Neural cell (in vitro differentiated cells): ENCODE results near the gene ACSM6. TPM values are rescaled to one million over a fixed set of nuclear protein-coding genes. Genes with fewer than 3 reads are reported as not detected.

Experiments used
- H2AFZ ChIP-seq: fragments of 200-600, 300-800 bp; sonication (generic), shearing (Covaris generic); 2 replicates; pipeline ENCODE4 v1.6.0; 2014; ENCODE audit warnings: low read depth, mild to moderate bottlenecking, antibody characterized with exemption, low read length, moderate library complexity
- H3F3A ChIP-seq: fragments of 200-600 bp; shearing (Covaris generic); 2 replicates; pipeline ENCODE4 v1.6.1; 2016; ENCODE audit warnings: mild to moderate bottlenecking, moderate library complexity, mixed read lengths, antibody characterized with exemption, low read length; ENCODE audit not compliant: insufficient read depth, poor library complexity, severe bottlenecking
- H3K27ac ChIP-seq: fragments of 200-600, 300-800 bp; sonication (generic), shearing (Covaris generic); 2 replicates; pipeline ENCODE4 v1.5.1; 2014; ENCODE audit warnings: mild to moderate bottlenecking, low read length, moderate library complexity
- H3K27me3 ChIP-seq: fragments of 300-800, 200-600 bp; sonication (generic), shearing (Covaris generic); 2 replicates; pipeline ENCODE4 v1.6.0; 2014; ENCODE audit warnings: mild to moderate bottlenecking, low read depth, low read length, moderate library complexity; ENCODE audit not compliant: insufficient read depth
- H3K36me3 ChIP-seq: fragments of 300-800, 200-600 bp; sonication (generic), shearing (Covaris generic); 2 replicates; pipeline ENCODE4 v1.5.1; 2014; ENCODE audit warnings: mild to moderate bottlenecking, antibody characterized with exemption, low read length, moderate library complexity; ENCODE audit not compliant: insufficient read depth
- H3K4me2 ChIP-seq: fragments of 300-800, 200-600 bp; sonication (generic), shearing (Covaris generic); 2 replicates; pipeline ENCODE4 v1.6.0; 2014; ENCODE audit warnings: mild to moderate bottlenecking, low read length
- H3K4me3 ChIP-seq: fragments of 300-800, 200-600 bp; sonication (generic), shearing (Covaris generic); 2 replicates; pipeline ENCODE4 v1.5.1; 2014; ENCODE audit warnings: mild to moderate bottlenecking, low read length, moderate library complexity
- H3K79me2 ChIP-seq: fragments of 200-600 bp; shearing (Covaris generic); replicated peaks from 2 replicates; pipeline ENCODE4 v1.6.0; 2014; ENCODE audit warnings: mild to moderate bottlenecking, low read length, moderate library complexity; ENCODE audit not compliant: insufficient read depth
- H3K9ac ChIP-seq: fragments of 300-800, 200-600 bp; sonication (generic), shearing (Covaris generic); 2 replicates; pipeline ENCODE4 v1.6.1; 2016; ENCODE audit warnings: mild to moderate bottlenecking, low read length, mixed read lengths
- H3K9me2 ChIP-seq: fragments of 200-600 bp; shearing (Covaris generic); 2 replicates; pipeline ENCODE4 v1.6.1; 2016; ENCODE audit warnings: mild to moderate bottlenecking, low read length, mixed read lengths; ENCODE audit not compliant: insufficient read depth
- H3K9me3 ChIP-seq: fragments of 200-600, 300-800 bp; sonication (generic), shearing (Covaris generic); 2 replicates; pipeline ENCODE4 v1.6.1; 2016; ENCODE audit warnings: mild to moderate bottlenecking, mixed run types, low read length, moderate library complexity, mixed read lengths
- H4K20me1 ChIP-seq: fragments of 200-600 bp; shearing (Covaris generic); 2 replicates; pipeline ENCODE4 v1.6.1; 2016; ENCODE audit warnings: mild to moderate bottlenecking, mixed run types; ENCODE audit not compliant: insufficient read depth
- EP300 ChIP-seq: fragments of 450-650 bp; conservative IDR thresholded peaks from 2 replicates; pipeline ENCODE4 v1.6.1; 2014; ENCODE audit warnings: antibody characterized with exemption, mild to moderate bottlenecking, moderate library complexity; ENCODE audit not compliant: poor library complexity, severe bottlenecking
- EZH2 ChIP-seq: fragments of 200-600, 300-800 bp; shearing (Covaris generic), sonication (generic); IDR thresholded peaks from 2 replicates; pipeline ENCODE4 v1.6.1; 2014; ENCODE audit warnings: antibody characterized with exemption, low read length, borderline replicate concordance, mild to moderate bottlenecking; ENCODE audit not compliant: insufficient read depth, poor library complexity, severe bottlenecking
- MXI1 ChIP-seq: fragments of 450-650 bp; conservative IDR thresholded peaks from 2 replicates; pipeline ENCODE4 v1.6.1; 2014; ENCODE audit warnings: antibody characterized with exemption, mild to moderate bottlenecking; ENCODE audit not compliant: poor library complexity, severe bottlenecking
- POLR2AphosphoS5 ChIP-seq: IDR thresholded peaks from 2 replicates; pipeline ENCODE4 v1.6.1; 2012
- RAD21 ChIP-seq: fragments of 450-650 bp; conservative IDR thresholded peaks from 2 replicates; pipeline ENCODE4 v1.6.1; 2014; ENCODE audit warnings: antibody characterized with exemption, mild to moderate bottlenecking, moderate library complexity
- SMC3 ChIP-seq: fragments of 450-650 bp; conservative IDR thresholded peaks from 2 replicates; pipeline ENCODE4 v1.6.1; 2014; ENCODE audit warnings: antibody characterized with exemption, mild to moderate bottlenecking, moderate library complexity; ENCODE audit not compliant: poor library complexity
- TAF1 ChIP-seq: IDR thresholded peaks from 2 replicates; pipeline ENCODE4 v1.6.1; 2012; ENCODE audit warnings: low read depth
- polyA plus RNA-seq: library from polyadenylated mRNA; depleted of rRNA; stranded (reverse); fragments of >200 nt; gene quantifications from 2 replicates; pipeline ENCODE4 v1.2.3, GENCODE V29; 2014
- TF ChIP-seq, protein P1 (sequence below): fragments of 450-650 bp; IDR thresholded peaks from 2 replicates; pipeline ENCODE4 v1.5.1; 2014; ENCODE audit warnings: antibody characterized with exemption, mild to moderate bottlenecking, moderate library complexity; ENCODE audit not compliant: poor library complexity, severe bottlenecking
- TF ChIP-seq, protein P2 (sequence below): IDR thresholded peaks from 2 replicates; pipeline ENCODE4 v1.6.1; 2012; ENCODE audit warnings: borderline replicate concordance

The ACSM6 gene
- polyA plus RNA-seq, 1 donor from 2014 or later: not detected

DNA sequence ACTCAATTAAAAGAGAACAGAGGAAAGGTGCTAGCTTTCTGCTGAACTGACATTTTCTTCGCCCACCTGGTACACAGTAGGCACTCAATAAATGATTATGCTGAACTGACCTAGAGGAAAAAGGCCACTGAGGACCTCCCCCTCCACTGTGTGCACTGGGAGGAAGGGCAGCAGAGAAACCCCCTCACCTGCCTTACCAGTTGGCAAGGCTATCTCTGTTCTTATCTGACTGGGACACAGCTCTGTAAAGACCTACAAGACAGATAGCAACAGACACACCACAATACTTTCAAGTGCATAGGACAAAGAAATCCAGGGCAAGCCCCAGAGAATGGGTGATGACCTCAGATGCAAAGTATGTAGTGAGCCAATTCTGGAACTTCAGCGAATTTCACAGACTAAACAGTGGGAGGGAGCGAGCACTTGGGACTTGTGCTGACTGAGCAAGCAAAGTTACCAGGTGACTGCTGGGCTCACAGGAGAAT, 66.4 kb downstream of the ACSM6 start:
- H4K20me1 ChIP-seq: no peaks in the 10 kb centered on the region
- H3K4me2 ChIP-seq: no peak overlapping the region
- no peak overlapping the region for H3K4me3 ChIP-seq
- H3K27me3 ChIP-seq: no peaks in the 10 kb centered on the region
- H3K27ac ChIP-seq: no peak overlapping the region
- no peaks in the 10 kb centered on the region for H3K9me3 ChIP-seq
- no peaks in the 10 kb centered on the region for H3K79me2 ChIP-seq
- H3K9me2 ChIP-seq: no peaks in the 10 kb centered on the region
- no peaks in the 10 kb centered on the region for H3F3A ChIP-seq
- no peaks in the 10 kb centered on the region for H3K36me3 ChIP-seq
- TF ChIP-seq, protein P1, sequence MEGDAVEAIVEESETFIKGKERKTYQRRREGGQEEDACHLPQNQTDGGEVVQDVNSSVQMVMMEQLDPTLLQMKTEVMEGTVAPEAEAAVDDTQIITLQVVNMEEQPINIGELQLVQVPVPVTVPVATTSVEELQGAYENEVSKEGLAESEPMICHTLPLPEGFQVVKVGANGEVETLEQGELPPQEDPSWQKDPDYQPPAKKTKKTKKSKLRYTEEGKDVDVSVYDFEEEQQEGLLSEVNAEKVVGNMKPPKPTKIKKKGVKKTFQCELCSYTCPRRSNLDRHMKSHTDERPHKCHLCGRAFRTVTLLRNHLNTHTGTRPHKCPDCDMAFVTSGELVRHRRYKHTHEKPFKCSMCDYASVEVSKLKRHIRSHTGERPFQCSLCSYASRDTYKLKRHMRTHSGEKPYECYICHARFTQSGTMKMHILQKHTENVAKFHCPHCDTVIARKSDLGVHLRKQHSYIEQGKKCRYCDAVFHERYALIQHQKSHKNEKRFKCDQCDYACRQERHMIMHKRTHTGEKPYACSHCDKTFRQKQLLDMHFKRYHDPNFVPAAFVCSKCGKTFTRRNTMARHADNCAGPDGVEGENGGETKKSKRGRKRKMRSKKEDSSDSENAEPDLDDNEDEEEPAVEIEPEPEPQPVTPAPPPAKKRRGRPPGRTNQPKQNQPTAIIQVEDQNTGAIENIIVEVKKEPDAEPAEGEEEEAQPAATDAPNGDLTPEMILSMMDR: no peak
- TF ChIP-seq, protein P2, sequence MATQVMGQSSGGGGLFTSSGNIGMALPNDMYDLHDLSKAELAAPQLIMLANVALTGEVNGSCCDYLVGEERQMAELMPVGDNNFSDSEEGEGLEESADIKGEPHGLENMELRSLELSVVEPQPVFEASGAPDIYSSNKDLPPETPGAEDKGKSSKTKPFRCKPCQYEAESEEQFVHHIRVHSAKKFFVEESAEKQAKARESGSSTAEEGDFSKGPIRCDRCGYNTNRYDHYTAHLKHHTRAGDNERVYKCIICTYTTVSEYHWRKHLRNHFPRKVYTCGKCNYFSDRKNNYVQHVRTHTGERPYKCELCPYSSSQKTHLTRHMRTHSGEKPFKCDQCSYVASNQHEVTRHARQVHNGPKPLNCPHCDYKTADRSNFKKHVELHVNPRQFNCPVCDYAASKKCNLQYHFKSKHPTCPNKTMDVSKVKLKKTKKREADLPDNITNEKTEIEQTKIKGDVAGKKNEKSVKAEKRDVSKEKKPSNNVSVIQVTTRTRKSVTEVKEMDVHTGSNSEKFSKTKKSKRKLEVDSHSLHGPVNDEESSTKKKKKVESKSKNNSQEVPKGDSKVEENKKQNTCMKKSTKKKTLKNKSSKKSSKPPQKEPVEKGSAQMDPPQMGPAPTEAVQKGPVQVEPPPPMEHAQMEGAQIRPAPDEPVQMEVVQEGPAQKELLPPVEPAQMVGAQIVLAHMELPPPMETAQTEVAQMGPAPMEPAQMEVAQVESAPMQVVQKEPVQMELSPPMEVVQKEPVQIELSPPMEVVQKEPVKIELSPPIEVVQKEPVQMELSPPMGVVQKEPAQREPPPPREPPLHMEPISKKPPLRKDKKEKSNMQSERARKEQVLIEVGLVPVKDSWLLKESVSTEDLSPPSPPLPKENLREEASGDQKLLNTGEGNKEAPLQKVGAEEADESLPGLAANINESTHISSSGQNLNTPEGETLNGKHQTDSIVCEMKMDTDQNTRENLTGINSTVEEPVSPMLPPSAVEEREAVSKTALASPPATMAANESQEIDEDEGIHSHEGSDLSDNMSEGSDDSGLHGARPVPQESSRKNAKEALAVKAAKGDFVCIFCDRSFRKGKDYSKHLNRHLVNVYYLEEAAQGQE: no peak
- TF ChIP-seq SMC3 (no peak), RAD21 (no peak), MXI1 (no peak), EP300 (no peak), POLR2AphosphoS5 (no peak)
- no peak overlapping the region for H2AFZ ChIP-seq
- H3K9ac ChIP-seq: no peak overlapping the region

DNA sequence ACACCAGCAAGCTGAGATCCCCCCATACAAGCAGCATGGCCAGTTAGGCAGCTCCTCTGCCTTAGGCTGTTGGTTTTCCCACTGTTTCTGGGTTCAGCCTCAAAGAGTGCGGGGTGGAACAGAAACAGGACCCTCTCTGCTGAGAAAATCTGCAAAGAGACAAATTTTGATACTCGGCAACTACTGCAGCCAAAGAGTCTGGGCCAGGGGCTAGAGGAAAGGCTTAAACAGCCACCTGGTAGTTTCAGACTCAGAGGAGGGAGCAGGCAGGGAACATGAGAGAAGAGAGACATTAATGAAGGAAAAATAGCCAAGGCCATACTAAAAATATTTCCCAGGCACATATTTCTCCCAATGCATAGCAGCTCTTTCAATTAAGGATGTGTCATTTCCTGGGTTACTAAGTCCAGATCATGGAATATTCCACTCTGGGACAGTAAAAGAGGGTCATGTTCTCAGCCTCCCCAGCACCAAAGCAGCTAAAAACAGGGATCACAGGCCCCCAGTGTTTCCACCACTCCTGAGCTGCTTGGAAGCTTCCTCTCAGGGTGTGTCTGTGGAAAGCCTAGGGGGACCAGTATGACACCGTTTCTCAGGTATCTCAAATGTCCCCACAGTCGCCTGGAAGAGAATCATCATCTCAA, 67.0 kb downstream of the ACSM6 start:
- Histone ChIP-seq H3K27me3 (no peaks in the 10 kb centered on the region), H3K36me3 (no peaks in the 10 kb centered on the region)
- TF ChIP-seq POLR2AphosphoS5: no peak
- TF ChIP-seq EP300: no peak
- no peak for TF ChIP-seq MXI1
- no peak for TF ChIP-seq EZH2
- no peak for TF ChIP-seq RAD21
- TF ChIP-seq, protein P2: no peak
- TF ChIP-seq SMC3: no peak
- TF ChIP-seq, protein P1: no peak
- TF ChIP-seq TAF1: no peak

More for the DNA sequence above, 67.0 kb downstream of the ACSM6 start:
- no peaks in the 10 kb centered on the region for H3F3A ChIP-seq
- H3K9me3 ChIP-seq: no peaks in the 10 kb centered on the region
- H3K4me2 ChIP-seq: no peak overlapping the region
- H3K79me2 ChIP-seq: no peaks in the 10 kb centered on the region
- H4K20me1 ChIP-seq: no peaks in the 10 kb centered on the region
- H3K27ac ChIP-seq: no peak overlapping the region
- no peak overlapping the region for H3K4me3 ChIP-seq
- no peak overlapping the region for H3K9ac ChIP-seq
- no peak overlapping the region for H2AFZ ChIP-seq
- no peaks in the 10 kb centered on the region for H3K9me2 ChIP-seq
